ENCODE data around the gene ATAD2B.
"Not testable (repeated sequence)": the region's sequence is repeated elsewhere in the genome, so short reads cannot be mapped to it uniquely, and the experiment has no call there.

ATAD2B gene

GRCh38 chr2:23745068-23745725 lies 181.7 kb downstream of the ATAD2B start:
- DNase-seq, result no peak

- DNase-seq, result not testable (repeated sequence)
Observed at GRCh38 chr2:23736783-23737182, 190.1 kb downstream of the ATAD2B start.

- no peak for DNase-seq
Observed at GRCh38 chr2:23734416-23734815, 192.5 kb downstream of the ATAD2B start.

GRCh38 chr2:23723029-23723428 lies 203.9 kb downstream of the ATAD2B start:
- not testable (repeated sequence) for DNase-seq

- DNase-seq, result no peak
Observed at GRCh38 chr2:23722255-23722654, 204.7 kb downstream of the ATAD2B start.

- no peak for DNase-seq
Observed at GRCh38 chr2:23721454-23721826, 205.5 kb downstream of the ATAD2B start.

- no peak for DNase-seq
Observed at GRCh38 chr2:23720705-23721453, 206.0 kb downstream of the ATAD2B start.

GRCh38 chr2:23719716-23720115 lies 207.2 kb downstream of the ATAD2B start:
- DNase-seq, result no peak

GRCh38 chr2:23718931-23719700 lies 207.8 kb downstream of the ATAD2B start:
- no peak for DNase-seq

GRCh38 chr2:23713351-23713750 lies 213.6 kb downstream of the ATAD2B start:
- no peak for DNase-seq

GRCh38 chr2:23712756-23713151 lies 214.2 kb downstream of the ATAD2B start:
- no peak for DNase-seq

GRCh38 chr2:23711979-23712755 lies 214.8 kb downstream of the ATAD2B start:
- peak; percentile 82 for DNase-seq

- DNase-seq, result no peak
Observed at GRCh38 chr2:23709311-23709710, 217.6 kb downstream of the ATAD2B start.

- DNase-seq, result no peak
Observed at GRCh38 chr2:23708771-23709170, 218.2 kb downstream of the ATAD2B start.

GRCh38 chr2:23707096-23707495 lies 219.8 kb downstream of the ATAD2B start:
- no peak for DNase-seq

GRCh38 chr2:23706613-23707078 lies 220.3 kb downstream of the ATAD2B start:
- no peak for DNase-seq

GRCh38 chr2:23705771-23706612 lies 220.9 kb downstream of the ATAD2B start:
- DNase-seq, result no peak

- DNase-seq, result no peak
Observed at GRCh38 chr2:23703583-23704385, 223.1 kb downstream of the ATAD2B start.

- no peak for DNase-seq
Observed at GRCh38 chr2:23703037-23703582, 223.8 kb downstream of the ATAD2B start.

GRCh38 chr2:23700627-23701026 lies 226.3 kb downstream of the ATAD2B start:
- no peak for DNase-seq

GRCh38 chr2:23699580-23699925 lies 227.4 kb downstream of the ATAD2B start:
- DNase-seq, result no peak

Measured in fibroblast of skin of back (primary cell).